NCI-H82 treated with DMSO at 0.1 percent for 48 hours (cell line): Measurements from ENCODE around the gene C12orf42.
"Not testable (repeated sequence)": the region's sequence is repeated elsewhere in the genome, so short reads cannot be mapped to it uniquely, and the experiment has no call there.

Source experiments
- DNase-seq: peaks from one replicate; lab custom pipeline; 2025; ENCODE audit not compliant: unreplicated experiment; lab: John Stamatoyannopoulos, UW

The C12orf42 gene

DNA sequence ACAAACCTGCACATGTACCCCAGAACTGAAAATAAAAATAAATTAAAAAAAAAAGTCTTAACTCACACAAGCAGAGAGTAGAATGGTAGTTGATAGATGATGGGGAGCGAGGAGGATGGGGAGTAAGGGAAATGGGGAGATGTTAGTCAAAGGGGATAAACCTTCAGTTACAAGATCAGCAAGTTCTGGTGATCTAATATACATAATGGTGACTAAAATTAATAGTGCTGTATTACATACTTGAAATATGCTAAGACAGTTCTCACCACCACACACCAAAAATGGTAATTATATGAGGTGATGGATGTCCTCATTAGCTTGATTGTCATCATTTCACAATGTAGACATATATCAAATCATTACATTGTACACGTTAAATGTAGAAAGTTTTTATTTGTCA, 3.2 kb upstream of the C12orf42 start:
- DNase-seq = no peak

GRCh38 chr12:103494734-103495468, 867 bp downstream of the C12orf42 start:
- DNase-seq = no peak

DNA sequence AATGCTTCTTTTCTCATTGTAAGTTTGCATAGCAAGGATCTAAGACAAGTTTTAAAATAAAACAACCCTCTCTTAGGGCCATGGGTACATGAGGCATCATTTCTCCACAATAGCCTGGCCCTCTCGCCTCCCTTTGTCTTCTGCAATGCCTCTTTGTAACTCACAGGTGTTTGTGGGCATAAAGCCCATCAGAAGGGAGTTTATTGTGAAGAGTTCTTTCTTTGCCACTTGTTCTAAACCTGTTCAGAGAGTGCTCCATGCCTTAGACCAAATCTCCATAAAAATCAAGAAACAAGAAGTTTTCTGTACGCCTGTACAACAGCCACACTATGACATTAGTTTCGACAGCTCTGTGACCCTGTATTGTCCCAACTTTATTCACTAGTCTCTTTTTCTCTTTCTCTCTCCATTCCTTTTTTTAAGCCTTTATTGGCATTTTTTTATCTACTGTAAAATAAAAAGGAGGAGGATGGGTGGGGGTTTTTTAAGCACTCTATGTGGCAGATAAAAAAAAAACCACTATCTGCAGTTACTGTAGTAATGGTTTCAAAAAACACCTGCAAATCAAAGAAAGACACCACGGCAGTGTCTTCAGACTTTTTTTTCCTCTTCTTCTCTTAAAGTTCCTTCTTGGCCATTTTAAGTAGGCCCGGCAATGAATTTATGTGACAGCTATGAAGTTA, 1.6 kb downstream of the C12orf42 start:
- no peak for DNase-seq

DNA sequence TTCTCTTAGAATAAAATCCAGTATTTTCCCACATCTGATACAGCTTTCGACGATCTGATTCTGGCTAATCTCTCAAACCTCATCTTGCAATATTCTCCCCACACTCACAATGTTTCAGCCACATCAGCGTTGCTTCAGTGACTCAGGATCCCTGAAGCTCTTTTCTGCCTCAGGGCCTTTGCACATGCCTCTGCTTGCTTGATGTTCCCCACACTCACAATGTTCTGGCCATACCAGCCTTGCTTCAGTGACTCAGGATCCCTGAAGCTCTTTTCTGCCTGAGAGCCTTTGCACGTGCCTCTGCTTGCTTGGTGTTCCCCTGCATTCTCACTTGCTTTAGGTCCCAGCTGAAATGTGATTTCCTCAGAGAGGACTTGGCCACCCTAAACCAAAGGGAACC, 2.6 kb downstream of the C12orf42 start:
- DNase-seq = no peak

GRCh38 chr12:103482365-103482764, 13.4 kb downstream of the C12orf42 start:
- DNase-seq = no peak

DNA sequence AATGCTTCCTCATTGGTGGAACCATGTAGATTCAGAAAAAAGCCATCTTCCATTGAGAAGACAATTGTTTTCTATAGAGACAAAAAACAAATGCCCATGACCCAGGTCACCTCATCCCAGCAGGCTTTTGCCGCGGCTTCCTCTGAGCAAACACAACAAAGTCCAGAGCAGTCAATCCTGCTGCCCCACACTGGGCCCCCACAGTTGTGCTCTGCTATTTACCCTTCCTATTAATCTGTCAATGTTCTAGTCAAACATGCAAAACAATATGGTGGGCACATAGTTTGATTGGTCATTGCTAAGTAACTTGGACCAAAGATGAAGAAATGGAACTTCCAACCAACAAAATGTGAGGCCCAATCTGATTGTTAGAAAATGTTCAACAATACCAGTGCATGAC, 20.7 kb downstream of the C12orf42 start:
- DNase-seq = no peak

DNA sequence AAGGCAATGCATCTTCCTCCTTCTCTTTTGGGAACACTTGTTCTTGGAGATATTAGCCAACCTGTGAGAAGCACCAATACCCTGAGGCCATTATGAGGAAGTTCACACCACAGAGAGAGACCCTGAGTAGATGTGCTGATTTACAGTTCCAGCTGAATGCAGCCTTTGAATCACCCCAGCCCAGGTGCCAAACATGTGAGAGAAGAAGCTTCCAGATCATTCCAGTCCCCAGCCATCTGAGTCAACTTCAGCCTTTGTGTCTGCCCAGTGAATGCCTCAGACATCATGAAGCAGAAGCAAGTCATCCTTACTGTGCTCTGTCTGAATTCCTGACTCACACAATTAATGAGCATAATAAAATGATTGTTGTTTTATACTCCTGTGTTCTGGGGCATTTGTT, 25.1 kb downstream of the C12orf42 start:
- no peak for DNase-seq

GRCh38 chr12:103469719-103470118, 26.0 kb downstream of the C12orf42 start:
- DNase-seq = no peak

- DNase-seq = no peak
Measured at GRCh38 chr12:103468837-103469236, 26.9 kb downstream of the C12orf42 start.

GRCh38 chr12:103462675-103463074, 33.1 kb downstream of the C12orf42 start:
- DNase-seq = no peak

- DNase-seq = no peak
Measured at GRCh38 chr12:103457471-103457870, 38.3 kb downstream of the C12orf42 start.

GRCh38 chr12:103456006-103456405, 39.8 kb downstream of the C12orf42 start:
- no peak for DNase-seq

- DNase-seq = no peak
Measured at GRCh38 chr12:103455020-103455763, 40.6 kb downstream of the C12orf42 start.

GRCh38 chr12:103444983-103445382, 50.8 kb downstream of the C12orf42 start:
- DNase-seq = no peak

DNA sequence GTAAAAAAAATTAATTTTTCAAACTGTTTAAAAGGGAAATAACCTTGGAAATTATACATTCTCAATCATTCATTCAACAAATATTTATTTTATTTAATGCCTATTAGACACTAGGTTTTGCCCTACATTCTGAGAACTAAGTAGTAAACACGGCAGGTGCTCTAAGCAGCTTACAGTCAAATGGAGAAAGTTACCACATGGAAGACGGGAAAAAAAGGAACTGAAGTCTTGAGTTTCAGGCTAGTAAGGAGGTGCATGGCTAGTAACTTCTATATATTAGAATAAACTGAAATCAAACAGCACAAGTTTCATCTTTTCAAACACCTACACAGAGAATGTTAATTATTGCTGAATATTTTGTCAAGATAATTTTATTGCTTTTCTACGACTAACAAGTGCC, 52.9 kb downstream of the C12orf42 start:
- DNase-seq = peak; percentile 54

DNA sequence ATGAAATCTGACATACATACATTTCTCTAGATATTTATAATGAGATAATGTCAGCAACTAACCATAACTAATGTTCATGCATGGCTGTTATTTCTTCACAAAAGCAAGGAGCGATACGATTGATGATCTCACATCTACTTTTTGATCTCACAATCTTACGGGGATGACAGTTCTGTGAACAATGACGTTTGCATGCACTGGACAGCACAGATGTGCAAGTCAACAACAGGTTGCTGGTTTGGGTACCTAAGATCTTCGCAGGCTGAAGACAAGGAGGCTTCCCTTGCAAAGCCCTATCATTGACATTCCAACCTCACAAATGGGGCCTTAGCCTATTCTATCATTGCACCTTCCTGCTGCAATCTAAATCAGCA, 53.6 kb downstream of the C12orf42 start:
- DNase-seq = no peak

DNA sequence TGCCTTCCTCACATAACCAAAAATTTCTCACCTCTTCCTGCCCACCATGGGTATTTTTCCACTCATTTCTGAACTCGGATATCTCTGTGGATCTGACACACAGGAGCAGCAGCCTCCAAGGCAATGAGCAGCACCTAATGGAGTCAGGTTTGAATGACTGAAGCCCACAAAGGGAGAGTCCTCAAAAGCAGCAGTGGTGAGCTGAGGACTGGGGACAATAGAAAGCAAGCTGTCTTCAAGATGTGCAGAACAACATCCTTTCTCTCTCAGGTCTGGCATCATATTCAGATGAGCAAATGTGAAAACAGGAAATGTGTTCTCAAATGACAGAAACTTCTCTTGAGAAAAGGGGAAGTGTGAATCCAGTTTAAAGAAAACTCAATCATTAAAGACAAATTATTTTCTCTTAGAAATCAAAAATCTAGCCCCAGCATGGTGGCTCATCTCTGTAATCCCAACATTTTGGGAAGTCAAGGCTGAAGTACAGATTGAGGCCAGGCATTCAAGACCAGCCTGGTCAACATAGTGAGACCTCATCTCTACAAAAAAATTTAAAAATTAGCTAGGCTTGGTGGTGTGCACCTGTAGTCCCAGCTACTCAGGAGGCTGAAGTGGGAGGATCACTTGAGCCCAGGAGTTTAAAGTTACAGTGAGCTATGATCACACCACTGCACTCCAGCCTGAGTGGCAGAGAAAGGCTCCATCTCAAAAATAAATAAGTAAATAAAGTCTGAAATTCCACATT, 54.2 kb downstream of the C12orf42 start:
- no peak for DNase-seq

GRCh38 chr12:103434165-103435105, 61.3 kb downstream of the C12orf42 start:
- DNase-seq = not testable (repeated sequence)

- no peak for DNase-seq
Measured at GRCh38 chr12:103431950-103432349, 63.8 kb downstream of the C12orf42 start.

- DNase-seq = no peak
Measured at GRCh38 chr12:103431387-103431786, 64.4 kb downstream of the C12orf42 start.
